Measurements from ENCODE around the gene EXOSC7. TPM values are rescaled to one million over a fixed set of nuclear protein-coding genes. Genes with fewer than 3 reads are reported as not detected.

The EXOSC7 gene
- polyA plus RNA-seq, 1 of the 3 experiments (the other 2 are of a cell fraction): 83.5 TPM

DNA sequence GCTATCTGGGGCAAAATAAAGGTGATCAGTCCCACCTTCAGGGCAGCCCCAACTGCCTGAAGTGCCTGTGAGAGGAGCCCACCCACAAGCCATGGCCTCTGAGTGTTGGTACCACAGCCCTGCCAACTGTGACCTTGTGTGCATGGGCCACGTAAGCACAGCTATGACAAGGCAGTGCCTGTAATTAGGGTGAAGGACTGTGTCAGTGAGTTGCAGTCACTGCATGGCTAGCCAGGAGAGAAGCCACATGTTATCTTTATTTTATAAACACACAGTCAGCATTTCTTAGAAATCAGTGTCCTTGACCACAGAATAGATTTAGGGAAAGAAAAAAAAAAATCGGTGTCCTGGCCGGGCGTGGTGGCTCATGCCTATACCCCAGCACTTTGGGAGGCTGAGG is 24.8 kb downstream of the EXOSC7 start:
- Histone ChIP-seq H3K9me3 (no peaks in the 10 kb centered on the region), H3K4me3 (ENCODE audit: low read depth in 2 of 2, low read length in 1 of 2) (no peak overlapping the region), H3K79me2 (ENCODE audit: insufficient read depth) (no peaks in the 10 kb centered on the region), H3F3A (replicated peaks; ENCODE audit: insufficient read depth) (no peaks in the 10 kb centered on the region), H3K27me3 (ENCODE audit: insufficient read depth) (no peaks in the 10 kb centered on the region), H3K4me1 (ENCODE audit: control insufficient read depth in 1 of 2, insufficient read depth in 2 of 2, low read depth in 1 of 2, low read length in 1 of 2) (peaks cover 3 to 18% of the 10 kb centered on the region in 2 experiments; a peak in 3 of 4 replicates), H3K4me2 (no peak overlapping the region), H3K9me2 (no peaks in the 10 kb centered on the region), H3K36me3 (replicated peaks in 1 of 2; ENCODE audit: control insufficient read depth in 1 of 2, insufficient read depth in 2 of 2, low read length in 1 of 2) (peaks cover 49 to 66% of the 10 kb centered on the region in 2 experiments), H3K9ac (no peak overlapping the region), H2AFZ (ENCODE audit: low read depth) (no peak overlapping the region), H3K27ac (ENCODE audit: low read depth in 2 of 2, low read length in 1 of 2) (no peak overlapping the region), H4K20me1 (ENCODE audit: insufficient read depth) (no peaks in the 10 kb centered on the region)
- no peak for DNase-seq
- TF ChIP-seq SIN3A (IDR thresholded peaks at IDR 0.05; ENCODE audit: borderline replicate concordance, low read depth, low read length) (no peak), MXI1 (IDR thresholded peaks at IDR 0.05; ENCODE audit: low read depth, low read length) (no peak), RCOR1 (IDR thresholded peaks at IDR 0.05; ENCODE audit: low read length) (no peak)
- TF ChIP-seq, protein P1, sequence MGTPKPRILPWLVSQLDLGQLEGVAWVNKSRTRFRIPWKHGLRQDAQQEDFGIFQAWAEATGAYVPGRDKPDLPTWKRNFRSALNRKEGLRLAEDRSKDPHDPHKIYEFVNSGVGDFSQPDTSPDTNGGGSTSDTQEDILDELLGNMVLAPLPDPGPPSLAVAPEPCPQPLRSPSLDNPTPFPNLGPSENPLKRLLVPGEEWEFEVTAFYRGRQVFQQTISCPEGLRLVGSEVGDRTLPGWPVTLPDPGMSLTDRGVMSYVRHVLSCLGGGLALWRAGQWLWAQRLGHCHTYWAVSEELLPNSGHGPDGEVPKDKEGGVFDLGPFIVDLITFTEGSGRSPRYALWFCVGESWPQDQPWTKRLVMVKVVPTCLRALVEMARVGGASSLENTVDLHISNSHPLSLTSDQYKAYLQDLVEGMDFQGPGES (IDR thresholded peaks at IDR 0.05; ENCODE audit: low read depth, low read length): no peak
- 100% methylated on average over 4 of the region's 4 CpGs for WGBS (ENCODE audit: low lambda C conversion rate)
- CTCF ChIA-PET: interaction anchor here (0.6 to 1.5 kb wide), 3 partner anchors 37 to 87 kb away, joined by 3 to 4 read pairs (median 4); no protein-coding TSS in a partner anchor
- POLR2A ChIA-PET: no interaction called here

DNA sequence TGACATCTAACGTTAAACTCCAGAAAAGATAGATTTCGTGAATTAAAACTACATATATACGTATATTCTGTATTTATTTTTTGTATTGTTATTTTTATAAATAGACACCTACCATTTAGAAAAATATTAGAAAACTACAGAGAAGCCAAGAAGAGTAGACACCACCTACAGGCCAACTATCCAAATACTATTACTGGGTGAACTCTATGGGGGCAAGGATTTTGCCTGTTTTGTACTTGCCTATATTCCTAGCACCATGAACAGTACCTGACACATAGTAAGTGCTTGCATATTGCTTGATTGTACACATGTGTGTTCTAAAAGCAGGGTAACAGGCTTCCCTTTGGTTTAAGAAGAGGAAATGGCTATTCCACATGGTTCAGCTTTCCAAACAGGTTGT is 25.7 kb downstream of the EXOSC7 start:
- H3K9ac ChIP-seq: no peak overlapping the region
- TF ChIP-seq GATA2 (CRISPR knock-in tag; IDR thresholded peaks at IDR 0.05): no peak
- peak; percentile 23 for TF ChIP-seq CTCF (IDR thresholded peaks at IDR 0.05)
- CTCF ChIA-PET: interaction anchor here (1.5 kb wide), 1 partner anchor 39 kb away, joined by 4 read pairs; no protein-coding TSS in a partner anchor
- no peak overlapping the region for H2AFZ ChIP-seq (ENCODE audit: low read depth)
- H3K27me3 ChIP-seq (ENCODE audit: insufficient read depth): no peaks in the 10 kb centered on the region
- no peaks in the 10 kb centered on the region for H3K79me2 ChIP-seq (ENCODE audit: insufficient read depth)
- POLR2A ChIA-PET: no interaction called here
- H3K9me2 ChIP-seq: no peaks in the 10 kb centered on the region
- peaks cover 0 to 10% of the 10 kb centered on the region in 2 experiments; a peak in 2 of 4 replicates for H3K4me1 ChIP-seq (ENCODE audit: control insufficient read depth in 1 of 2, insufficient read depth in 2 of 2, low read depth in 1 of 2, low read length in 1 of 2)
- no peak overlapping the region for H3K4me3 ChIP-seq (ENCODE audit: low read depth in 2 of 2, low read length in 1 of 2)
- no peaks in the 10 kb centered on the region for H3F3A ChIP-seq (replicated peaks; ENCODE audit: insufficient read depth)
- DNase-seq: no peak
- 97% methylated on average over 3 of the region's 3 CpGs for WGBS (ENCODE audit: low lambda C conversion rate)
- no peak overlapping the region for H3K27ac ChIP-seq (ENCODE audit: low read depth in 2 of 2, low read length in 1 of 2)
- no peak overlapping the region for H3K4me2 ChIP-seq
- no peaks in the 10 kb centered on the region for H4K20me1 ChIP-seq (ENCODE audit: insufficient read depth)
- no peaks in the 10 kb centered on the region for H3K9me3 ChIP-seq
- peaks cover 49 to 66% of the 10 kb centered on the region in 2 experiments for H3K36me3 ChIP-seq (replicated peaks in 1 of 2; ENCODE audit: control insufficient read depth in 1 of 2, insufficient read depth in 2 of 2, low read length in 1 of 2)

DNA sequence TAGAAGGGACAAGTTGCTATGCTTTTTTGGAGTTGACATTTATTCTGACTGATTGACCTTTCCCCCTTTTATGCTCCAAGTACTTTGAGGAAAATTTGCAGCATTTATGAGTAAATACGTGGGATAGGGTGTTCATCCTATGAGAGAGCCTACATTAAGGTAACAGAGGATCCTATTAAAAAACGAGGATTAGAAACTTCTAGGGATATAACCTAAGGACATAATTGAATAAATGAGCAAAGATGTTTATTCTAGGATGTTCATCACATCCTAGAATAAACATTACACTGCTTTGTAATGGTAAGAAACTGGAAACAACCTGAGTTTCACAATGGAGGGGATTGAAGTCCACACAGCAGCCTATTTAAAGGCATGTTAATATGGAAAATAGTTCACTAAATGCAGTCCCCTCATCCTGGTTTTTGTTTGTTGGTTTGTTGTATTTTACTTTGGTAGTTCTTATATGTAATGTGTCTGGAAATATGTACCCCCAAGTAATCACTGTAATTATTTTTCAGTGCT is 26.2 kb downstream of the EXOSC7 start:
- H3K4me1 ChIP-seq (ENCODE audit: control insufficient read depth in 1 of 2, insufficient read depth in 2 of 2, low read depth in 1 of 2, low read length in 1 of 2): peaks cover 0 to 5% of the 10 kb centered on the region in 2 experiments; a peak in 2 of 4 replicates
- no peak overlapping the region for H2AFZ ChIP-seq (ENCODE audit: low read depth)
- no peak for DNase-seq
- no peaks in the 10 kb centered on the region for H3F3A ChIP-seq (replicated peaks; ENCODE audit: insufficient read depth)
- H3K27ac ChIP-seq (ENCODE audit: low read depth in 2 of 2, low read length in 1 of 2): no peak overlapping the region
- H3K27me3 ChIP-seq (ENCODE audit: insufficient read depth): no peaks in the 10 kb centered on the region
- no peak overlapping the region for H3K4me2 ChIP-seq
- H3K4me3 ChIP-seq (ENCODE audit: low read depth in 2 of 2, low read length in 1 of 2): no peak overlapping the region
- no peaks in the 10 kb centered on the region for H3K79me2 ChIP-seq (ENCODE audit: insufficient read depth)
- H3K9me3 ChIP-seq: no peaks in the 10 kb centered on the region
- peaks cover 49 to 65% of the 10 kb centered on the region in 2 experiments for H3K36me3 ChIP-seq (replicated peaks in 1 of 2; ENCODE audit: control insufficient read depth in 1 of 2, insufficient read depth in 2 of 2, low read length in 1 of 2)
- ChIA-PET POLR2A (no interaction called here), CTCF (no interaction called here)
- no peaks in the 10 kb centered on the region for H3K9me2 ChIP-seq
- no peak overlapping the region for H3K9ac ChIP-seq
- H4K20me1 ChIP-seq (ENCODE audit: insufficient read depth): no peaks in the 10 kb centered on the region
- WGBS (ENCODE audit: low lambda C conversion rate): 87% methylated on average over 2 of the region's 2 CpGs
- no peak for TF ChIP-seq FOSL2 (IDR thresholded peaks at IDR 0.05; ENCODE audit: borderline replicate concordance, low read depth)
- TF ChIP-seq USF2 (IDR thresholded peaks at IDR 0.05; ENCODE audit: borderline replicate concordance, low read depth, low read length): no peak
- TF ChIP-seq TCF12 (IDR thresholded peaks at IDR 0.05): no peak
- no peak for TF ChIP-seq POLR2AphosphoS5 (IDR thresholded peaks at IDR 0.05; ENCODE audit: low read depth, low read length)
- no peak for TF ChIP-seq TAF1 (IDR thresholded peaks at IDR 0.05; ENCODE audit: borderline replicate concordance, low read depth, low read length)
- TF ChIP-seq CHD2 (IDR thresholded peaks at IDR 0.05; ENCODE audit: low read length, partially characterized antibody): no peak
- no peak for TF ChIP-seq MEF2A (IDR thresholded peaks at IDR 0.05; ENCODE audit: borderline replicate concordance, low read depth)
- TF ChIP-seq, protein P2, sequence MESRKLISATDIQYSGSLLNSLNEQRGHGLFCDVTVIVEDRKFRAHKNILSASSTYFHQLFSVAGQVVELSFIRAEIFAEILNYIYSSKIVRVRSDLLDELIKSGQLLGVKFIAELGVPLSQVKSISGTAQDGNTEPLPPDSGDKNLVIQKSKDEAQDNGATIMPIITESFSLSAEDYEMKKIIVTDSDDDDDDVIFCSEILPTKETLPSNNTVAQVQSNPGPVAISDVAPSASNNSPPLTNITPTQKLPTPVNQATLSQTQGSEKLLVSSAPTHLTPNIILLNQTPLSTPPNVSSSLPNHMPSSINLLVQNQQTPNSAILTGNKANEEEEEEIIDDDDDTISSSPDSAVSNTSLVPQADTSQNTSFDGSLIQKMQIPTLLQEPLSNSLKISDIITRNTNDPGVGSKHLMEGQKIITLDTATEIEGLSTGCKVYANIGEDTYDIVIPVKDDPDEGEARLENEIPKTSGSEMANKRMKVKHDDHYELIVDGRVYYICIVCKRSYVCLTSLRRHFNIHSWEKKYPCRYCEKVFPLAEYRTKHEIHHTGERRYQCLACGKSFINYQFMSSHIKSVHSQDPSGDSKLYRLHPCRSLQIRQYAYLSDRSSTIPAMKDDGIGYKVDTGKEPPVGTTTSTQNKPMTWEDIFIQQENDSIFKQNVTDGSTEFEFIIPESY (IDR thresholded peaks at IDR 0.05; ENCODE audit: borderline replicate concordance, low read depth): no peak
- TF ChIP-seq JUND (IDR thresholded peaks at IDR 0.05): no peak
- no peak for TF ChIP-seq NRF1 (IDR thresholded peaks at IDR 0.05; ENCODE audit: low read depth, low read length)
- TF ChIP-seq RFX5 (IDR thresholded peaks at IDR 0.05; ENCODE audit: low read length): no peak
